ENCODE measurements around the gene C22orf39. TPM values are rescaled to one million over a fixed set of nuclear protein-coding genes. Genes with fewer than 3 reads are reported as not detected.

The C22orf39 gene
- total RNA-seq, 6 donors from 2014 or later = 29.1 to 48.6 (median 43.6) TPM

DNA sequence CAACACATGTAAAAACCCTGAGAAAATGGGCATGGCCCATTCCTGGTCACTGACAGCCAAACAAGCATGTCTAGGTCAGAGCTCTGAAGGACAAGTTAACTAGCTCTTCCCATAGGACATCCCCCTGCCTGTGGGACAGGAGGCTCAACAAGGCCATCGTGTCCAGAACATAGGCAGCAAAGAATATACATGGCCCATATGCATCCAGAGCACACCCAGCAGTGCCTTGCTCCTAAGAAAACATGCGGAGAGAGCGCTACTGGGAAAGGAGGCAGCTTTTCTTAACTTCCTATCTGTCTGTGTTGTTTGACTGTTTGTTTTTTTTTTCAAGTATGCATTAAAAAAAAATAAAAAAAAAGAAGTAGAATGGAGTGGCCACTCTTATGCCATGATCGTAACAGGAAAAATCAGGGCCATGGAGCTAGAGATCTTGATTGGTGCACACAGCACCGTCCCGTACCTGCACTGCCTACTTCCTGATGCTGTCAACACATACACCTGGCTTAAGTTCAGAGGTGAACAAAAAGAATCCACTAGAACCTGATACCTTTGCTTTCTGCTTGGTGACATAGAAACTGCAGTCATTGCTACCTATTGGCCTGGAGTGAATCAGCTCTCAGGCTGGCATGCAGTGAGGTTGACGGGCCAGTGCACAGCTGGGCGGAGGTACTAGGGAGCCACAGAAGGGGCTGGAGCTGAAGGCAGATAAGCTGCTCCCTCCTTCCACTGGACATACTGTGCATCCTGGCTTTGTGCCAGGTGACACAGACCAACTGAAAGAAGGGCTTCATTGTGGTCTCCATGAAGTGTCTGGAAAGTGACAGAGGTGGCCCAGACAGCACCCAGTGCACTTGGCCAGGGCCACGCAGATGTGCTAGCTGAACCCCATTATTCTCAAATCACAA, 19.6 kb upstream of the C22orf39 start:
- no peak overlapping the region for H3K27ac ChIP-seq
- no peaks in the 10 kb centered on the region for H3K27me3 ChIP-seq
- no peaks in the 10 kb centered on the region for H3K9me3 ChIP-seq
- H3K4me1 ChIP-seq = no peaks in the 10 kb centered on the region
- peaks cover 39 to 100% (median 83%) of the 10 kb centered on the region in 4 donors for H3K36me3 ChIP-seq
- no peak overlapping the region for H3K4me3 ChIP-seq
- TF ChIP-seq POLR2AphosphoS5 (IDR thresholded peaks at IDR 0.05) (no peak), EP300 (IDR thresholded peaks at IDR 0.05) (no peak), POLR2A (IDR thresholded peaks at IDR 0.05) (no peak)
- WGBS, 2 donors = 94 to 96% methylated on average over 8 to 9 of the region's 9 CpGs
- ATAC-seq (ENCODE audit: low FRiP score in 2 of 2) = no peak
- no peak for DNase-seq

- peaks cover 34 to 96% (median 80%) of the 10 kb centered on the region in 4 donors for H3K36me3 ChIP-seq
- no peak for ATAC-seq (ENCODE audit: low FRiP score in 2 of 2)
- no peak overlapping the region for H3K4me3 ChIP-seq
- no peaks in the 10 kb centered on the region for H3K9me3 ChIP-seq
- no peaks in the 10 kb centered on the region for H3K4me1 ChIP-seq
- no peaks in the 10 kb centered on the region for H3K27me3 ChIP-seq
- TF ChIP-seq POLR2AphosphoS5 (IDR thresholded peaks at IDR 0.05) (no peak), POLR2A (IDR thresholded peaks at IDR 0.05) (no peak), EP300 (IDR thresholded peaks at IDR 0.05) (no peak)
- TF ChIP-seq, protein P1, sequence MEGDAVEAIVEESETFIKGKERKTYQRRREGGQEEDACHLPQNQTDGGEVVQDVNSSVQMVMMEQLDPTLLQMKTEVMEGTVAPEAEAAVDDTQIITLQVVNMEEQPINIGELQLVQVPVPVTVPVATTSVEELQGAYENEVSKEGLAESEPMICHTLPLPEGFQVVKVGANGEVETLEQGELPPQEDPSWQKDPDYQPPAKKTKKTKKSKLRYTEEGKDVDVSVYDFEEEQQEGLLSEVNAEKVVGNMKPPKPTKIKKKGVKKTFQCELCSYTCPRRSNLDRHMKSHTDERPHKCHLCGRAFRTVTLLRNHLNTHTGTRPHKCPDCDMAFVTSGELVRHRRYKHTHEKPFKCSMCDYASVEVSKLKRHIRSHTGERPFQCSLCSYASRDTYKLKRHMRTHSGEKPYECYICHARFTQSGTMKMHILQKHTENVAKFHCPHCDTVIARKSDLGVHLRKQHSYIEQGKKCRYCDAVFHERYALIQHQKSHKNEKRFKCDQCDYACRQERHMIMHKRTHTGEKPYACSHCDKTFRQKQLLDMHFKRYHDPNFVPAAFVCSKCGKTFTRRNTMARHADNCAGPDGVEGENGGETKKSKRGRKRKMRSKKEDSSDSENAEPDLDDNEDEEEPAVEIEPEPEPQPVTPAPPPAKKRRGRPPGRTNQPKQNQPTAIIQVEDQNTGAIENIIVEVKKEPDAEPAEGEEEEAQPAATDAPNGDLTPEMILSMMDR (IDR thresholded peaks at IDR 0.05) = no peak
- 91 to 100% methylated on average over 8 to 14 of the region's 14 CpGs for WGBS, 2 donors
- no peak for DNase-seq
- H3K27ac ChIP-seq = no peak overlapping the region
Observed at GRCh38 chr22:19466126-19466716, 18.7 kb upstream of the C22orf39 start.

- TF ChIP-seq EP300 (IDR thresholded peaks at IDR 0.05) (no peak), POLR2AphosphoS5 (IDR thresholded peaks at IDR 0.05) (no peak), POLR2A (IDR thresholded peaks at IDR 0.05) (no peak)
- TF ChIP-seq, protein P1 (IDR thresholded peaks at IDR 0.05) = no peak
- ATAC-seq (ENCODE audit: low FRiP score in 2 of 2) (no peak), DNase-seq (no peak)
- Histone ChIP-seq H3K27me3 (no peaks in the 10 kb centered on the region), H3K9me3 (no peaks in the 10 kb centered on the region), H3K4me1 (no peaks in the 10 kb centered on the region), H3K4me3 (no peak overlapping the region), H3K36me3 (peaks cover 28 to 93% (median 75%) of the 10 kb centered on the region in 4 donors), H3K27ac (peak overlapping the region in 3 of 4 donors; percentile 1 to 30 (median 6))
- WGBS, 2 donors = 87 to 90% methylated on average over 4 of the region's 4 CpGs
Observed at GRCh38 chr22:19464975-19465374, 17.5 kb upstream of the C22orf39 start.

DNA sequence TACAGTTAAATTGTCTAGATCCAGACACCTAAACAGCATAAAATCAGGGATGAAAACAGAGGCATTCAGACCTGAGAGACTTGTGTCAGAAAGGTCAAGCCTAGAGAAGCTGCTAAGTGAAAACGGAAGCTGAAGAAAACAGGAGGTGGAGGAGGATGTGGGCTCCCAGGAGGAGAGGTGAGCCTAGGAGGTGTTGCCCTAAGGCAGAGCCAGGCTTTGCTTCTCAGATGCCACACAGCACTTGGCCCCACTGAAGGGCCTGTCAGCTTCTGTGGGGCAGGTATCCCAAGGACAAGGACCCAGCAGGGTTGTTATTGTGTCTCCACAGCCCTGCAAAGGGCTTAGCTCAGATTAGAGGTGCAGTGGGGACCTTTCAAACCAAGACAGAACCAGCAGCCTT, 17.0 kb upstream of the C22orf39 start:
- 67 to 90% methylated on average over 1 of the region's 1 CpG for WGBS, 2 donors
- no peak for ATAC-seq (ENCODE audit: low FRiP score in 2 of 2)
- Histone ChIP-seq H3K4me3 (no peak overlapping the region), H3K4me1 (no peaks in the 10 kb centered on the region), H3K27me3 (no peaks in the 10 kb centered on the region), H3K9me3 (no peaks in the 10 kb centered on the region), H3K36me3 (peaks cover 28 to 92% (median 72%) of the 10 kb centered on the region in 4 donors), H3K27ac (peak overlapping the region in 3 of 4 donors; percentile 1 to 30 (median 6))
- TF ChIP-seq, protein P1 (IDR thresholded peaks at IDR 0.05) = no peak
- TF ChIP-seq EP300 (IDR thresholded peaks at IDR 0.05) (no peak), POLR2AphosphoS5 (IDR thresholded peaks at IDR 0.05) (no peak), POLR2A (IDR thresholded peaks at IDR 0.05) (no peak)
- DNase-seq = no peak
